Measurements from ENCODE around the gene AJAP1. TPM values are rescaled to one million over a fixed set of nuclear protein-coding genes. Genes with fewer than 3 reads are reported as not detected.

The AJAP1 gene
- total RNA-seq, 1 experiment from 2014 or later: not detected

DNA sequence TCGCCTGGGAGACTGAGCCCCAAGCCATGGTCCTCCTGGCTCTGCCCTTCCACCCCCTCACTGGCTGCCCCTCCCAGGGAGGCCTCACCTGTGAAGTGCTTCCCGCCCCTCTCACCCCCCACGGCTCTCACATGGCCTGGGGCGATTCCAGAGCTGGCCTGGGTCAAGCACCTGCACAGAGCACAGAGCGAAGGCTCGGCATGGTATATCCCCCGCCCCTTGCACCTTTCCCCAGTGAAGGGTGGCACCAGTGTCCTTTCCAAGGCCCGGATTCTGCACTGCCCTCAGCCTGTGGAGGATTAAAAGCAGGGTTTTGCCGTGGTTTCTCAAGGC, 1.1 kb upstream of the AJAP1 start:
- peaks cover 4 to 21% of the 10 kb centered on the region in 2 experiments; a peak in 3 of 4 replicates for H3K4me1 ChIP-seq (ENCODE audit: control insufficient read depth in 1 of 2, insufficient read depth in 2 of 2, low read length in 2 of 2)
- H3K9me2 ChIP-seq (ENCODE audit: insufficient read depth): no peaks in the 10 kb centered on the region
- no peak overlapping the region for H2AFZ ChIP-seq (ENCODE audit: low read depth, low read length, poor library complexity, severe bottlenecking)
- no peaks in the 10 kb centered on the region for H3K79me2 ChIP-seq (ENCODE audit: insufficient read depth, low read length)
- POLR2A ChIA-PET: no interaction called here
- ATAC-seq: no peak
- intact Hi-C loops (cut with micrococcal nuclease): no loop called here
- no peak overlapping the region for H3K9ac ChIP-seq (ENCODE audit: low read length)
- H3K4me3 ChIP-seq (replicated peaks in 1 of 2; ENCODE audit: low read depth in 1 of 2, low read length in 2 of 2): no peak overlapping the region
- H3K4me2 ChIP-seq (ENCODE audit: low read length): no peak overlapping the region
- DNase-seq (ENCODE audit: low read depth, low spot score): no peak
- RAD21 ChIA-PET (ENCODE audit: low non-redundant PET in 1 of 2, low total read pairs in 2 of 2, uncharacterized antibody in 2 of 2, unreplicated experiment in 2 of 2): no interaction called here
- TF ChIP-seq CBX3 (IDR thresholded peaks at IDR 0.05; ENCODE audit: low read depth): no peak
- no peak for TF ChIP-seq SIN3A (IDR thresholded peaks at IDR 0.05; ENCODE audit: low read depth)
- TF ChIP-seq, protein P1, sequence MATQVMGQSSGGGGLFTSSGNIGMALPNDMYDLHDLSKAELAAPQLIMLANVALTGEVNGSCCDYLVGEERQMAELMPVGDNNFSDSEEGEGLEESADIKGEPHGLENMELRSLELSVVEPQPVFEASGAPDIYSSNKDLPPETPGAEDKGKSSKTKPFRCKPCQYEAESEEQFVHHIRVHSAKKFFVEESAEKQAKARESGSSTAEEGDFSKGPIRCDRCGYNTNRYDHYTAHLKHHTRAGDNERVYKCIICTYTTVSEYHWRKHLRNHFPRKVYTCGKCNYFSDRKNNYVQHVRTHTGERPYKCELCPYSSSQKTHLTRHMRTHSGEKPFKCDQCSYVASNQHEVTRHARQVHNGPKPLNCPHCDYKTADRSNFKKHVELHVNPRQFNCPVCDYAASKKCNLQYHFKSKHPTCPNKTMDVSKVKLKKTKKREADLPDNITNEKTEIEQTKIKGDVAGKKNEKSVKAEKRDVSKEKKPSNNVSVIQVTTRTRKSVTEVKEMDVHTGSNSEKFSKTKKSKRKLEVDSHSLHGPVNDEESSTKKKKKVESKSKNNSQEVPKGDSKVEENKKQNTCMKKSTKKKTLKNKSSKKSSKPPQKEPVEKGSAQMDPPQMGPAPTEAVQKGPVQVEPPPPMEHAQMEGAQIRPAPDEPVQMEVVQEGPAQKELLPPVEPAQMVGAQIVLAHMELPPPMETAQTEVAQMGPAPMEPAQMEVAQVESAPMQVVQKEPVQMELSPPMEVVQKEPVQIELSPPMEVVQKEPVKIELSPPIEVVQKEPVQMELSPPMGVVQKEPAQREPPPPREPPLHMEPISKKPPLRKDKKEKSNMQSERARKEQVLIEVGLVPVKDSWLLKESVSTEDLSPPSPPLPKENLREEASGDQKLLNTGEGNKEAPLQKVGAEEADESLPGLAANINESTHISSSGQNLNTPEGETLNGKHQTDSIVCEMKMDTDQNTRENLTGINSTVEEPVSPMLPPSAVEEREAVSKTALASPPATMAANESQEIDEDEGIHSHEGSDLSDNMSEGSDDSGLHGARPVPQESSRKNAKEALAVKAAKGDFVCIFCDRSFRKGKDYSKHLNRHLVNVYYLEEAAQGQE (IDR thresholded peaks at IDR 0.05; ENCODE audit: low read depth): no peak
- no peaks in the 10 kb centered on the region for H3K27me3 ChIP-seq (ENCODE audit: insufficient read depth, low read length)
- CTCF ChIA-PET: no interaction called here
- H3K9me3 ChIP-seq (ENCODE audit: control insufficient read depth in 1 of 2, insufficient read depth in 1 of 2, low read depth in 1 of 2, low read length in 2 of 2): no peaks in the 10 kb centered on the region
- H3K36me3 ChIP-seq (ENCODE audit: control insufficient read depth in 1 of 2, insufficient read depth in 2 of 2, low read length in 2 of 2): no peaks in the 10 kb centered on the region
- BruUV-seq (replicated peaks): no TSS peak
- no peaks in the 10 kb centered on the region for H4K20me1 ChIP-seq (ENCODE audit: insufficient read depth)
- no peak overlapping the region for H3K27ac ChIP-seq (ENCODE audit: low read depth, low read length)

GRCh38 chr1:4654764-4655673, 610 bp downstream of the AJAP1 start:
- Histone ChIP-seq H3K4me1 (ENCODE audit: control insufficient read depth in 1 of 2, insufficient read depth in 2 of 2, low read length in 2 of 2) (peaks cover 4 to 19% of the 10 kb centered on the region in 2 experiments; a peak in 3 of 4 replicates), H3K27me3 (ENCODE audit: insufficient read depth, low read length) (no peaks in the 10 kb centered on the region), H4K20me1 (ENCODE audit: insufficient read depth) (no peaks in the 10 kb centered on the region), H3K9me2 (ENCODE audit: insufficient read depth) (no peaks in the 10 kb centered on the region), H3K36me3 (ENCODE audit: control insufficient read depth in 1 of 2, insufficient read depth in 2 of 2, low read length in 2 of 2) (no peaks in the 10 kb centered on the region), H3K79me2 (ENCODE audit: insufficient read depth, low read length) (no peaks in the 10 kb centered on the region), H3K9me3 (ENCODE audit: control insufficient read depth in 1 of 2, insufficient read depth in 1 of 2, low read depth in 1 of 2, low read length in 2 of 2) (no peaks in the 10 kb centered on the region), H3K4me3 (replicated peaks in 1 of 2; ENCODE audit: low read depth in 1 of 2, low read length in 2 of 2) (no peak overlapping the region), H3K4me2 (ENCODE audit: low read length) (no peak overlapping the region), H3K9ac (ENCODE audit: low read length) (no peak overlapping the region), H3K27ac (ENCODE audit: low read depth, low read length) (no peak overlapping the region), H2AFZ (ENCODE audit: low read depth, low read length, poor library complexity, severe bottlenecking) (no peak overlapping the region)
- DNase-seq (ENCODE audit: low read depth, low spot score): no peak
- ATAC-seq: no peak
- TF ChIP-seq CEBPB (IDR thresholded peaks at IDR 0.05; ENCODE audit: low read depth): no peak
- TF ChIP-seq ELF1 (IDR thresholded peaks at IDR 0.05; ENCODE audit: borderline replicate concordance, low read depth): no peak
- TF ChIP-seq ZFX (IDR thresholded peaks at IDR 0.05): no peak
- no peak for TF ChIP-seq FOSL1 (IDR thresholded peaks at IDR 0.05; ENCODE audit: low read depth)
- no peak for TF ChIP-seq SRF (IDR thresholded peaks at IDR 0.05; ENCODE audit: low read depth)
- no peak for TF ChIP-seq SP1 (IDR thresholded peaks at IDR 0.05; ENCODE audit: low read depth)
- no peak for TF ChIP-seq CTCF (IDR thresholded peaks at IDR 0.05 in 2 of 3, conservative IDR thresholded peaks at IDR 0.05 in 1 of 3; ENCODE audit: borderline replicate concordance in 1 of 3, insufficient read depth in 1 of 3, low read depth in 2 of 3, low read length in 2 of 3)
- no peak for TF ChIP-seq POLR2AphosphoS5 (IDR thresholded peaks at IDR 0.05; ENCODE audit: low read depth, low read length)
- no peak for TF ChIP-seq CBX3 (IDR thresholded peaks at IDR 0.05; ENCODE audit: low read depth)
- no peak for TF ChIP-seq JUND (IDR thresholded peaks at IDR 0.05)
- no peak for TF ChIP-seq TCF7L2 (IDR thresholded peaks at IDR 0.05; ENCODE audit: borderline replicate concordance, extremely low read depth, insufficient read depth, insufficient read length)
- no peak for TF ChIP-seq EZH2phosphoT487 (IDR thresholded peaks at IDR 0.05; ENCODE audit: borderline replicate concordance)
- no peak for TF ChIP-seq EGR1 (IDR thresholded peaks at IDR 0.05; ENCODE audit: low read depth)
- intact Hi-C loops (cut with micrococcal nuclease): no loop called here
- POLR2A ChIA-PET: no interaction called here
- BruUV-seq (replicated peaks): no TSS peak
- CTCF ChIA-PET: no interaction called here
- RAD21 ChIA-PET (ENCODE audit: low non-redundant PET in 1 of 2, low total read pairs in 2 of 2, uncharacterized antibody in 2 of 2, unreplicated experiment in 2 of 2): no interaction called here

All from HCT116 (cell line).